ENCODE results near the gene TESK2.

Gene TESK2

GRCh38 chr1:45335855-45336324, 155.1 kb downstream of the TESK2 start:
- no peaks in the 10 kb centered on the region for H3K9me3 ChIP-seq (ENCODE audit: control extremely low read depth in 1 of 5, control insufficient read depth in 4 of 5, insufficient read depth in 2 of 5, low read depth in 1 of 5, low read length in 4 of 5)
- WGBS (ENCODE audit: insufficient coverage), result 100% methylated on average over 4 of the region's 4 CpGs
- no peaks in the 10 kb centered on the region for H3K27me3 ChIP-seq (replicated peaks in 2 of 5; ENCODE audit: control insufficient read depth in 4 of 5, insufficient read depth in 5 of 5, low read length in 4 of 5)
- ChIA-PET POLR2A (no interaction called here), CTCF (interaction anchor here (1.4 to 1.8 kb wide), 3 partner anchors 33 to 543 kb away, joined by 4 to 6 read pairs (median 5); no protein-coding TSS in a partner anchor)
- peaks cover 0 to 34% (median 19%) of the 10 kb centered on the region in 4 experiments for H3K36me3 ChIP-seq (ENCODE audit: control insufficient read depth in 4 of 4, insufficient read depth in 4 of 4, low read length in 3 of 4)
- DNase-seq, result no peak
- no peak overlapping the region for H3K27ac ChIP-seq (ENCODE audit: insufficient read depth in 1 of 2, low read depth in 1 of 2, low read length in 2 of 2, poor library complexity in 1 of 2, severe bottlenecking in 2 of 2)
- peaks cover 3 to 32% (median 22%) of the 10 kb centered on the region in 4 experiments for H3K4me1 ChIP-seq (ENCODE audit: control extremely low read depth in 1 of 4, control insufficient read depth in 4 of 4, insufficient read depth in 4 of 4, low read length in 3 of 4)
- no peak overlapping the region for H3K4me3 ChIP-seq (ENCODE audit: control insufficient read depth in 1 of 7, extremely low read depth in 1 of 7, insufficient read depth in 4 of 7, low read depth in 2 of 7, low read length in 6 of 7)

- CTCF ChIA-PET, result interaction anchor here (0.7 to 2.2 kb wide), 7 partner anchors 9 to 542 kb away, joined by 3 to 7 read pairs (median 4); no protein-coding TSS in a partner anchor
- POLR2A ChIA-PET, result no interaction called here
- 55% methylated on average over 5 of the region's 9 CpGs for WGBS (ENCODE audit: insufficient coverage)
Observed at GRCh38 chr1:45334308-45335245, 156.4 kb downstream of the TESK2 start.

GRCh38 chr1:45332346-45332720, 158.6 kb downstream of the TESK2 start:
- H3K9me3 ChIP-seq (ENCODE audit: control extremely low read depth in 1 of 5, control insufficient read depth in 4 of 5, insufficient read depth in 2 of 5, low read depth in 1 of 5, low read length in 4 of 5), result no peaks in the 10 kb centered on the region
- H3K4me3 ChIP-seq (ENCODE audit: control insufficient read depth in 1 of 7, extremely low read depth in 1 of 7, insufficient read depth in 4 of 7, low read depth in 2 of 7, low read length in 6 of 7), result no peak overlapping the region
- 99% methylated on average over 9 of the region's 10 CpGs for WGBS (ENCODE audit: insufficient coverage)
- H3K27me3 ChIP-seq (replicated peaks in 2 of 5; ENCODE audit: control insufficient read depth in 4 of 5, insufficient read depth in 5 of 5, low read length in 4 of 5), result no peaks in the 10 kb centered on the region
- peaks cover 6 to 29% (median 21%) of the 10 kb centered on the region in 4 experiments for H3K4me1 ChIP-seq (ENCODE audit: control extremely low read depth in 1 of 4, control insufficient read depth in 4 of 4, insufficient read depth in 4 of 4, low read length in 3 of 4)
- H3K36me3 ChIP-seq (ENCODE audit: control insufficient read depth in 4 of 4, insufficient read depth in 4 of 4, low read length in 3 of 4), result peaks cover 0 to 34% (median 24%) of the 10 kb centered on the region in 4 experiments
- H3K27ac ChIP-seq (ENCODE audit: insufficient read depth in 1 of 2, low read depth in 1 of 2, low read length in 2 of 2, poor library complexity in 1 of 2, severe bottlenecking in 2 of 2), result no peak overlapping the region
- DNase-seq, result no peak
- ChIA-PET POLR2A (interaction anchor here (0.6 kb wide), 1 partner anchor 8 kb away, joined by 3 read pairs; the partner anchor contains the start of genes MUTYH and TOE1), CTCF (interaction anchor here (1.3 kb wide), 1 partner anchor 25 kb away, joined by 3 read pairs; no protein-coding TSS in a partner anchor)

More at GRCh38 chr1:45334308-45335245, 156.4 kb downstream of the TESK2 start:
- peaks cover 0 to 25% (median 18%) of the 10 kb centered on the region in 4 experiments for H3K4me1 ChIP-seq (ENCODE audit: control extremely low read depth in 1 of 4, control insufficient read depth in 4 of 4, insufficient read depth in 4 of 4, low read length in 3 of 4)
- peaks cover 0 to 39% (median 21%) of the 10 kb centered on the region in 4 experiments for H3K36me3 ChIP-seq (ENCODE audit: control insufficient read depth in 4 of 4, insufficient read depth in 4 of 4, low read length in 3 of 4)
- no peak overlapping the region for H3K27ac ChIP-seq (ENCODE audit: insufficient read depth in 1 of 2, low read depth in 1 of 2, low read length in 2 of 2, poor library complexity in 1 of 2, severe bottlenecking in 2 of 2)
- H3K9me3 ChIP-seq (ENCODE audit: control extremely low read depth in 1 of 5, control insufficient read depth in 4 of 5, insufficient read depth in 2 of 5, low read depth in 1 of 5, low read length in 4 of 5), result no peaks in the 10 kb centered on the region
- peak in 2 of 3 donors; percentile 55 to 81 for DNase-seq
- H3K27me3 ChIP-seq (replicated peaks in 2 of 5; ENCODE audit: control insufficient read depth in 4 of 5, insufficient read depth in 5 of 5, low read length in 4 of 5), result no peaks in the 10 kb centered on the region
- H3K4me3 ChIP-seq (ENCODE audit: control insufficient read depth in 1 of 7, extremely low read depth in 1 of 7, insufficient read depth in 4 of 7, low read depth in 2 of 7, low read length in 6 of 7), result no peak overlapping the region

- Histone ChIP-seq H3K27me3 (replicated peaks in 2 of 5; ENCODE audit: control insufficient read depth in 4 of 5, insufficient read depth in 5 of 5, low read length in 4 of 5) (no peaks in the 10 kb centered on the region), H3K4me1 (ENCODE audit: control extremely low read depth in 1 of 4, control insufficient read depth in 4 of 4, insufficient read depth in 4 of 4, low read length in 3 of 4) (peaks cover 6 to 35% (median 27%) of the 10 kb centered on the region in 4 experiments), H3K36me3 (ENCODE audit: control insufficient read depth in 4 of 4, insufficient read depth in 4 of 4, low read length in 3 of 4) (peaks cover 0 to 34% (median 24%) of the 10 kb centered on the region in 4 experiments), H3K9me3 (ENCODE audit: control extremely low read depth in 1 of 5, control insufficient read depth in 4 of 5, insufficient read depth in 2 of 5, low read depth in 1 of 5, low read length in 4 of 5) (no peaks in the 10 kb centered on the region), H3K4me3 (ENCODE audit: control insufficient read depth in 1 of 7, extremely low read depth in 1 of 7, insufficient read depth in 4 of 7, low read depth in 2 of 7, low read length in 6 of 7) (no peak overlapping the region), H3K27ac (ENCODE audit: insufficient read depth in 1 of 2, low read depth in 1 of 2, low read length in 2 of 2, poor library complexity in 1 of 2, severe bottlenecking in 2 of 2) (no peak overlapping the region)
- DNase-seq, result no peak
- POLR2A ChIA-PET, result interaction anchor here (0.6 kb wide), 1 partner anchor 9 kb away, joined by 3 read pairs; the partner anchor contains the start of genes MUTYH and TOE1
- CTCF ChIA-PET, result interaction anchor here (1.3 kb wide), 1 partner anchor 24 kb away, joined by 3 read pairs; no protein-coding TSS in a partner anchor
- 98% methylated on average over 17 of the region's 18 CpGs for WGBS (ENCODE audit: insufficient coverage)
Observed at GRCh38 chr1:45331436-45332345, 159.3 kb downstream of the TESK2 start.

- CTCF ChIA-PET, result interaction anchor here (1.1 to 3.5 kb wide), 2 partner anchors 24 to 164 kb away, joined by 3 to 13 read pairs; no protein-coding TSS in a partner anchor
- H3K36me3 ChIP-seq (ENCODE audit: control insufficient read depth in 4 of 4, insufficient read depth in 4 of 4, low read length in 3 of 4), result peaks cover 0 to 34% (median 24%) of the 10 kb centered on the region in 4 experiments
- H3K9me3 ChIP-seq (ENCODE audit: control extremely low read depth in 1 of 5, control insufficient read depth in 4 of 5, insufficient read depth in 2 of 5, low read depth in 1 of 5, low read length in 4 of 5), result no peaks in the 10 kb centered on the region
- no peak overlapping the region for H3K27ac ChIP-seq (ENCODE audit: insufficient read depth in 1 of 2, low read depth in 1 of 2, low read length in 2 of 2, poor library complexity in 1 of 2, severe bottlenecking in 2 of 2)
- DNase-seq, result no peak
- POLR2A ChIA-PET, result interaction anchor here (1.5 to 4.1 kb wide), 2 partner anchors 10 to 598 kb away, joined by 4 to 18 read pairs; partner anchors contain the start of genes MUTYH, RNU5D-1 and TOE1
- no peak overlapping the region for H3K4me3 ChIP-seq (ENCODE audit: control insufficient read depth in 1 of 7, extremely low read depth in 1 of 7, insufficient read depth in 4 of 7, low read depth in 2 of 7, low read length in 6 of 7)
- no peaks in the 10 kb centered on the region for H3K27me3 ChIP-seq (replicated peaks in 2 of 5; ENCODE audit: control insufficient read depth in 4 of 5, insufficient read depth in 5 of 5, low read length in 4 of 5)
- peaks cover 9 to 38% (median 31%) of the 10 kb centered on the region in 4 experiments for H3K4me1 ChIP-seq (ENCODE audit: control extremely low read depth in 1 of 4, control insufficient read depth in 4 of 4, insufficient read depth in 4 of 4, low read length in 3 of 4)
- WGBS (ENCODE audit: insufficient coverage), result 89% methylated on average over 3 of the region's 4 CpGs
Observed at GRCh38 chr1:45329445-45329844, 161.5 kb downstream of the TESK2 start.

- CTCF ChIA-PET, result interaction anchor here (1.1 to 3.5 kb wide), 2 partner anchors 9 to 165 kb away, joined by 3 to 13 read pairs; no protein-coding TSS in a partner anchor
- POLR2A ChIA-PET, result interaction anchor here (1.5 to 4.1 kb wide), 2 partner anchors 11 to 598 kb away, joined by 4 to 18 read pairs; partner anchors contain the start of genes MUTYH, RNU5D-1 and TOE1
- H3K36me3 ChIP-seq (ENCODE audit: control insufficient read depth in 4 of 4, insufficient read depth in 4 of 4, low read length in 3 of 4), result peaks cover 0 to 32% (median 22%) of the 10 kb centered on the region in 4 experiments
- WGBS (ENCODE audit: insufficient coverage), result 100% methylated on average over 1 of the region's 5 CpGs
- no peaks in the 10 kb centered on the region for H3K9me3 ChIP-seq (ENCODE audit: control extremely low read depth in 1 of 5, control insufficient read depth in 4 of 5, insufficient read depth in 2 of 5, low read depth in 1 of 5, low read length in 4 of 5)
- no peak for DNase-seq
- H3K4me3 ChIP-seq (ENCODE audit: control insufficient read depth in 1 of 7, extremely low read depth in 1 of 7, insufficient read depth in 4 of 7, low read depth in 2 of 7, low read length in 6 of 7), result peak overlapping the region in 2 of 7 experiments; percentile 19 to 21
- no peaks in the 10 kb centered on the region for H3K27me3 ChIP-seq (replicated peaks in 2 of 5; ENCODE audit: control insufficient read depth in 4 of 5, insufficient read depth in 5 of 5, low read length in 4 of 5)
- peaks cover 9 to 31% (median 24%) of the 10 kb centered on the region in 4 experiments for H3K4me1 ChIP-seq (ENCODE audit: control extremely low read depth in 1 of 4, control insufficient read depth in 4 of 4, insufficient read depth in 4 of 4, low read length in 3 of 4)
- H3K27ac ChIP-seq (ENCODE audit: insufficient read depth in 1 of 2, low read depth in 1 of 2, low read length in 2 of 2, poor library complexity in 1 of 2, severe bottlenecking in 2 of 2), result no peak overlapping the region
Observed at GRCh38 chr1:45328680-45329079, 162.3 kb downstream of the TESK2 start.
